ENCODE data around the gene RELA. TPM values are rescaled to one million over a fixed set of nuclear protein-coding genes. Genes with fewer than 3 reads are reported as not detected.

RELA gene
- total and polyA plus RNA-seq, 2 of the 13 experiments (the other 11 are each of a cell fraction or from before 2014, with no cell fraction given), result 21.4 to 40.5 TPM

DNA sequence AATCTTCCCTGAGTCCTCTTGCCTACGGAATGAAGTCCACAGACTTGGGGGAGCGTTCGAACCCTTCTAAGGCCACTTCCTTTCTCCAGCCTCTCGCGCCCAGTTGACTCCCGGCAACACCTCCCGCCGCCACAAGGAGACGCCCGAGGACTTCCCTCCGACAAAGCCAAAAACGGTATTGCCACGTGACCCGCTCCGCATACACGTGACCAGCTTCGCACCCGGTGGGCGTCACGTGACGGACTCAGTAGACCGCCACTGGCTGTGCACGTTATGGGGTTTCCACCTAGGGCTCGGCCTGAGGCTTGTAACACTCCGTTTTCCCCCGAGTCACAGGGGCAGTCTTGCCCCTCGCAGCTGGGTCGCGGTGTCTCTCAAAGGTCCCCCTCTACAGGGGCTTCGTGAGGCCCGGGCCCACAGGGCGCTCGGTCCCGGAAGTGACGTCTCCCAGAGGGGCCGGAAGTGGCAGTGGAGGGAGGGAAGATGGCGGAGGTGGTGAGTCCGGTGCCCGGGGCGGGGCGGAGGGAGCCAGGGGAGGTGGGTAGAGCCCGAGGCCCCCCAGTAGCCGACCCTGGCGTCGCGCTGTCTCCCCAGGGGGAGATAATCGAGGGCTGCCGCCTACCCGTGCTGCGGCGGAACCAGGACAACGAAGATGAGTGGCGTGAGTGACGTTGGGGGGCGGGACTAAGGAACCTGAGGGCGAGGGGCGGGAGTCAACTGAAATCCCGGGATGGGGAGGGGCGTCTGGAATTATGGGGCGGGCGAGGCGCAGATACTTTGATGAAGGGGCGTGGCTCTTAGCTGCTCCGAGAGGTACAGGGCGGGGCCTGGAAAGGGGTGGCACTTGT, 49.3 kb upstream of the RELA start, which contains the start of gene KAT5 (continued):
- TF ChIP-seq, protein P1, sequence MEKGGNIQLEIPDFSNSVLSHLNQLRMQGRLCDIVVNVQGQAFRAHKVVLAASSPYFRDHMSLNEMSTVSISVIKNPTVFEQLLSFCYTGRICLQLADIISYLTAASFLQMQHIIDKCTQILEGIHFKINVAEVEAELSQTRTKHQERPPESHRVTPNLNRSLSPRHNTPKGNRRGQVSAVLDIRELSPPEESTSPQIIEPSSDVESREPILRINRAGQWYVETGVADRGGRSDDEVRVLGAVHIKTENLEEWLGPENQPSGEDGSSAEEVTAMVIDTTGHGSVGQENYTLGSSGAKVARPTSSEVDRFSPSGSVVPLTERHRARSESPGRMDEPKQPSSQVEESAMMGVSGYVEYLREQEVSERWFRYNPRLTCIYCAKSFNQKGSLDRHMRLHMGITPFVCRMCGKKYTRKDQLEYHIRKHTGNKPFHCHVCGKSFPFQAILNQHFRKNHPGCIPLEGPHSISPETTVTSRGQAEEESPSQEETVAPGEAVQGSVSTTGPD (CRISPR knock-in tag; IDR thresholded peaks at IDR 0.05), result peak; percentile 38; the same call in 1 of the 2 replicates
- TF ChIP-seq REPIN1 (CRISPR knock-in tag; IDR thresholded peaks at IDR 0.05; ENCODE audit: borderline replicate concordance, low read depth) (peak; percentile 94), SETDB1 (CRISPR knock-in tag; IDR thresholded peaks at IDR 0.05; ENCODE audit: borderline replicate concordance) (peak; percentile 93), SP5 (CRISPR knock-in tag; IDR thresholded peaks at IDR 0.05; ENCODE audit: borderline replicate concordance, low read depth) (no peak; the same call in 1 of the 2 replicates), GTF3A (CRISPR knock-in tag; conservative IDR thresholded peaks at IDR 0.05) (0 out of 2 replicates have a peak, but pooled peaks have one; percentile 12), ELF3 (CRISPR knock-in tag; IDR thresholded peaks at IDR 0.05) (peak; percentile 49), ZNF644 (CRISPR knock-in tag; IDR thresholded peaks at IDR 0.05; ENCODE audit: low read depth) (no peak), ZKSCAN1 (IDR thresholded peaks at IDR 0.05; ENCODE audit: low read length) (0 out of 2 replicates have a peak, but pooled peaks have one; percentile 22), MXD4 (CRISPR knock-in tag; IDR thresholded peaks at IDR 0.05) (peak; percentile 95), HDAC1 (CRISPR knock-in tag; IDR thresholded peaks at IDR 0.05) (peak; percentile 98), ZNF672 (CRISPR knock-in tag; IDR thresholded peaks at IDR 0.05) (no peak), NCOA5 (CRISPR knock-in tag; IDR thresholded peaks at IDR 0.05) (no peak), ZNF674 (CRISPR knock-in tag; IDR thresholded peaks at IDR 0.05; ENCODE audit: low read depth) (no peak), ZNF790 (CRISPR knock-in tag; IDR thresholded peaks at IDR 0.05; ENCODE audit: borderline replicate concordance) (peak; percentile 86; the same call in 1 of the 2 replicates), ZNF773 (CRISPR knock-in tag; IDR thresholded peaks at IDR 0.05; ENCODE audit: borderline replicate concordance) (0 out of 2 replicates have a peak, but pooled peaks have one; percentile 56), SRY (CRISPR knock-in tag; IDR thresholded peaks at IDR 0.05) (peak; percentile 98), ZNF7 (CRISPR knock-in tag; IDR thresholded peaks at IDR 0.05) (no peak), CC2D1A (CRISPR knock-in tag; IDR thresholded peaks at IDR 0.05) (no peak), RXRB (CRISPR knock-in tag; IDR thresholded peaks at IDR 0.05; ENCODE audit: borderline replicate concordance) (peak; percentile 82), ZNF431 (CRISPR knock-in tag; IDR thresholded peaks at IDR 0.05; ENCODE audit: borderline replicate concordance, low read depth) (peak; percentile 88)
- TF ChIP-seq, protein P2, sequence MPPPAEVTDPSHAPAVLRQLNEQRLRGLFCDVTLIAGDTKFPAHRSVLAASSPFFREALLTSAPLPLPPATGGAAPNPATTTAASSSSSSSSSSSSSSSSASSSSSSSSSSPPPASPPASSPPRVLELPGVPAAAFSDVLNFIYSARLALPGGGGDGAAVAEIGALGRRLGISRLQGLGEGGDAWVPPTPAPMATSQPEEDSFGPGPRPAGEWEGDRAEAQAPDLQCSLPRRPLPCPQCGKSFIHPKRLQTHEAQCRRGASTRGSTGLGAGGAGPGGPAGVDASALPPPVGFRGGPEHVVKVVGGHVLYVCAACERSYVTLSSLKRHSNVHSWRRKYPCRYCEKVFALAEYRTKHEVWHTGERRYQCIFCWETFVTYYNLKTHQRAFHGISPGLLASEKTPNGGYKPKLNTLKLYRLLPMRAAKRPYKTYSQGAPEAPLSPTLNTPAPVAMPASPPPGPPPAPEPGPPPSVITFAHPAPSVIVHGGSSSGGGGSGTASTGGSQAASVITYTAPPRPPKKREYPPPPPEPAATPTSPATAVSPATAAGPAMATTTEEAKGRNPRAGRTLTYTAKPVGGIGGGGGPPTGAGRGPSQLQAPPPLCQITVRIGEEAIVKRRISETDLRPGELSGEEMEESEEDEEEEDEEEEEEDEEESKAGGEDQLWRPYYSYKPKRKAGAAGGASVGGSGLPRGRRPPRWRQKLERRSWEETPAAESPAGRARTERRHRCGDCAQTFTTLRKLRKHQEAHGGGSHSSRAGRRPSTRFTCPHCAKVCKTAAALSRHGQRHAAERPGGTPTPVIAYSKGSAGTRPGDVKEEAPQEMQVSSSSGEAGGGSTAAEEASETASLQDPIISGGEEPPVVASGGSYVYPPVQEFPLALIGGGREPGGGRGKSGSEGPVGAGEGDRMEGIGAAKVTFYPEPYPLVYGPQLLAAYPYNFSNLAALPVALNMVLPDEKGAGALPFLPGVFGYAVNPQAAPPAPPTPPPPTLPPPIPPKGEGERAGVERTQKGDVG (CRISPR knock-in tag; IDR thresholded peaks at IDR 0.05; ENCODE audit: borderline replicate concordance), result peak; percentile 85; the same call in 1 of the 2 replicates
- TF ChIP-seq, protein P3, sequence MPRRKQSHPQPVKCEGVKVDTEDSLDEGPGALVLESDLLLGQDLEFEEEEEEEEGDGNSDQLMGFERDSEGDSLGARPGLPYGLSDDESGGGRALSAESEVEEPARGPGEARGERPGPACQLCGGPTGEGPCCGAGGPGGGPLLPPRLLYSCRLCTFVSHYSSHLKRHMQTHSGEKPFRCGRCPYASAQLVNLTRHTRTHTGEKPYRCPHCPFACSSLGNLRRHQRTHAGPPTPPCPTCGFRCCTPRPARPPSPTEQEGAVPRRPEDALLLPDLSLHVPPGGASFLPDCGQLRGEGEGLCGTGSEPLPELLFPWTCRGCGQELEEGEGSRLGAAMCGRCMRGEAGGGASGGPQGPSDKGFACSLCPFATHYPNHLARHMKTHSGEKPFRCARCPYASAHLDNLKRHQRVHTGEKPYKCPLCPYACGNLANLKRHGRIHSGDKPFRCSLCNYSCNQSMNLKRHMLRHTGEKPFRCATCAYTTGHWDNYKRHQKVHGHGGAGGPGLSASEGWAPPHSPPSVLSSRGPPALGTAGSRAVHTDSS (CRISPR knock-in tag; conservative IDR thresholded peaks at IDR 0.05), result no peak
- TF ChIP-seq, protein P4, sequence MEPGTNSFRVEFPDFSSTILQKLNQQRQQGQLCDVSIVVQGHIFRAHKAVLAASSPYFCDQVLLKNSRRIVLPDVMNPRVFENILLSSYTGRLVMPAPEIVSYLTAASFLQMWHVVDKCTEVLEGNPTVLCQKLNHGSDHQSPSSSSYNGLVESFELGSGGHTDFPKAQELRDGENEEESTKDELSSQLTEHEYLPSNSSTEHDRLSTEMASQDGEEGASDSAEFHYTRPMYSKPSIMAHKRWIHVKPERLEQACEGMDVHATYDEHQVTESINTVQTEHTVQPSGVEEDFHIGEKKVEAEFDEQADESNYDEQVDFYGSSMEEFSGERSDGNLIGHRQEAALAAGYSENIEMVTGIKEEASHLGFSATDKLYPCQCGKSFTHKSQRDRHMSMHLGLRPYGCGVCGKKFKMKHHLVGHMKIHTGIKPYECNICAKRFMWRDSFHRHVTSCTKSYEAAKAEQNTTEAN (CRISPR knock-in tag; conservative IDR thresholded peaks at IDR 0.05), result peak; percentile 79; the same call in 1 of the 2 replicates

Measured in HepG2 (cell line).